ENCODE data around the gene RPL38.

The RPL38 gene

DNA sequence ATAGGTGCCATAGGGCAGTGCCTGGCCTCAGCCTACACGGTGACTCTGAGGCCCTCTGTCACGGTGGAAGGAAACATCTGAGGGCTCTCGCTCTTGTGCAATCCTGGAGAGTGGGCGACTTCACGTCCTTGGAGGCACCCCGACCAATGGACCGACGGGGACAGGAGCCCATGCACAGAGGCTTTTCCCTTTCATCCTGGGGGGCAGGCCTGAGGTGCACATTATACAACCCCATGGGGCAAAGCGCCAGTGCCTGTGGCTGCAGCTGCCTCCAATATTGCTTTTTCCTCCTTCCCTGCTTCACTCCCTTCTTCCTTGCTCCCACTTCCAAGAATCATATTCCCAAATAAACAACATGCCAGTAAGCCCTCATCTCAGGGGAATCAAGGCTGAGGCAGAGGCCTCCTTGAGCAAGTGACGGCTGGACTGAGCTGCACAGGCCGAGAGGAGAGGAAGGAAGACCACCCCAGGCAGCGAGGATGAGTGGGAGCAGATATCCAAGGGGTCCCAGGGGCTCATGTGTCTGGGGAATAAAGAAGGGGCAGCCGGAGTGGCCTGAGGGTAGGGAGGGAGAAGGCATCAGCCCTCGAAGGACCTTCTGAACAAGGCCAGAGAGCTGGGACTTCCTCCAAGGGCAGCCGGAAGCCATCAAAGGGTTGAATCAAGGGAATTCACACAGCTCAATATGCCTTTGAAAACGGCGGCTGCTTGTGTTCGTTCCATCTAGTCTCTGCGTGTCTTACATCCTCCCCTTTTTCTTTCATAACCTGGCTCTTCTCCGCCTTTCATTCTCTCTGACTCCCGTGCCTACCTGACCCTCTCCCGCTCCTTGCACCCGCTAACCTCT is 42.6 kb upstream of the RPL38 start:
- TF ChIP-seq, protein P1, sequence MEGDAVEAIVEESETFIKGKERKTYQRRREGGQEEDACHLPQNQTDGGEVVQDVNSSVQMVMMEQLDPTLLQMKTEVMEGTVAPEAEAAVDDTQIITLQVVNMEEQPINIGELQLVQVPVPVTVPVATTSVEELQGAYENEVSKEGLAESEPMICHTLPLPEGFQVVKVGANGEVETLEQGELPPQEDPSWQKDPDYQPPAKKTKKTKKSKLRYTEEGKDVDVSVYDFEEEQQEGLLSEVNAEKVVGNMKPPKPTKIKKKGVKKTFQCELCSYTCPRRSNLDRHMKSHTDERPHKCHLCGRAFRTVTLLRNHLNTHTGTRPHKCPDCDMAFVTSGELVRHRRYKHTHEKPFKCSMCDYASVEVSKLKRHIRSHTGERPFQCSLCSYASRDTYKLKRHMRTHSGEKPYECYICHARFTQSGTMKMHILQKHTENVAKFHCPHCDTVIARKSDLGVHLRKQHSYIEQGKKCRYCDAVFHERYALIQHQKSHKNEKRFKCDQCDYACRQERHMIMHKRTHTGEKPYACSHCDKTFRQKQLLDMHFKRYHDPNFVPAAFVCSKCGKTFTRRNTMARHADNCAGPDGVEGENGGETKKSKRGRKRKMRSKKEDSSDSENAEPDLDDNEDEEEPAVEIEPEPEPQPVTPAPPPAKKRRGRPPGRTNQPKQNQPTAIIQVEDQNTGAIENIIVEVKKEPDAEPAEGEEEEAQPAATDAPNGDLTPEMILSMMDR (IDR thresholded peaks at IDR 0.05; ENCODE audit: borderline replicate concordance, insufficient read depth, low read depth, low read length), result no peak
- no peak overlapping the region for H3K4me3 ChIP-seq (ENCODE audit: low read depth, low read length)

DNA sequence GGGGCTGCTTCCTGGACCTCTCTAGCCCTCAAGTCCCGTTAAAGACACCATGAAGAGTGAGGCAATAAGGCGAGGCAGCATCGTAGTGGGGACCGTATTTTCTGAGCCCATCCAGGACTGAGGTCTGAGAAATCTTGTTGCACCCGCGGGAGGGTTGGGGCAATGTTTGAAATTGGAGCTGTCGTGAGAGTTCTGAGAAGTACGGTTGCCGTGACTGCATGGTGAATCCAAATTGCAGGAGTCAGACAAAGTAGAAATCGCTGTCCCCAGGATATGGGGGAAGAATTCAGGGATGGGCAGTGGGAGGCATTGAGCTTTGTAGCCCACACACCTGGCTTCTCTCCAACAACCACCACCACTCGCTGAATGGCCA is 42.0 kb upstream of the RPL38 start:
- TF ChIP-seq, protein P1 (IDR thresholded peaks at IDR 0.05; ENCODE audit: borderline replicate concordance, insufficient read depth, low read depth, low read length), result no peak
- no peak overlapping the region for H3K4me3 ChIP-seq (ENCODE audit: low read depth, low read length)

DNA sequence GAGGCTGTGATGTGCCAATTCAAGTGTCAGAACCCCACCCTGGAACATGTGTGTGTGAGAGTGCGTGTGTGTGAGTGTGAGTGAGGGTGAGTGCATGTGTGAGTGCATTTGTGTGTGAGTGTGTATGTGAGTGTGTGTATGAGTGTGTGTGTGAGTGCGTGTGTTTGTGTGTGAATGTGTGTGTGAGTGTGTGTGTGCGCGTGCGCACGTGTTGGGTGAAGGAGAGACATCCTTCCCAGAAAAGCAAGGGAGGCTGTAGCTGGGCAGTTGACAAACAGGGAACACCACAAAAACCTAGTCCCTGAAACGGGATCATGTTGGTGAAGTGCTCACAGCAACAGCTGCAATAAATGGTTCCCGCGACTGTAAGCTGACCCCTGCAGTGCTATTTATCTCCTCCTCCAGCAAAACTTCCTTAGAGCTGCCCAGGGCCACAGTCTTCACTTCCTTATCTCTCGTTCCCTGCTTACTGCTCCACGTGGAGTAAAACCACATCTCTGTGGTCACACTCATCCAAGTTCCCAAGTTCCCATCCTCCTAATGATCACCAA is 40.1 kb upstream of the RPL38 start:
- TF ChIP-seq, protein P1 (IDR thresholded peaks at IDR 0.05; ENCODE audit: borderline replicate concordance, insufficient read depth, low read depth, low read length), result no peak

GRCh38 chr17:74163836-74164235 is 39.6 kb upstream of the RPL38 start:
- TF ChIP-seq, protein P1 (IDR thresholded peaks at IDR 0.05; ENCODE audit: borderline replicate concordance, insufficient read depth, low read depth, low read length), result no peak
- no peak overlapping the region for H3K4me3 ChIP-seq (ENCODE audit: low read depth, low read length)

More for the DNA sequence above, 40.1 kb upstream of the RPL38 start:
- no peak overlapping the region for H3K4me3 ChIP-seq (ENCODE audit: low read depth, low read length)

DNA sequence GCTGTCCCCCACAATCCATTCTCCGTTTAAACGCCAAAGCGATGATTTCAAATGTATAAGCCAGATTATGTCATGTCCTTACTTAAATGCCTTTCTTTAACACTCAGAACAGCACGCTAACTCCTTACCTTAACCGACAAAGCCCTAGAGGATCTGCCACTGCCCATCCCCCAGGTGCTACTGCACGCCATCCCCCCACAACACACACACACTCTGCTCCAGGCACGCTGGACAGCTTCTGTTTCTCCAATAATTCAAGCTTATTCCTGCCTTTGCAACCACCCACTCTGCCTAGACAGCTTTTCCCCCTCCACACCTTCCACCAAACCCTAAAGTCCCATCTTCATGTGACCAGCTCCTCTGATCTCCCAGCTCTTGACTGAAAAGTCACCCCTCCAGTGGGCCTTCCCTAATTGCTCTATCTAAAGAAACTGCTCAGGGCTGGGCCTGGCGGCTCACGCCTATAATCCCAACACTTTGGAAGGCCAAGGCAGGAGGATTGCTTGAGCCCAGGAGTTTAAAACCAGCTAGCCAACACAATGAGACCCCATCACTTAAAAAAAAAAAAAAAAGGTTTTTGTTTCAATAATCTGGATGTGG is 38.9 kb upstream of the RPL38 start:
- TF ChIP-seq, protein P1 (IDR thresholded peaks at IDR 0.05; ENCODE audit: borderline replicate concordance, insufficient read depth, low read depth, low read length), result no peak
- H3K4me3 ChIP-seq (ENCODE audit: low read depth, low read length), result no peak overlapping the region

GRCh38 chr17:74165797-74166365 is 37.6 kb upstream of the RPL38 start:
- TF ChIP-seq, protein P1 (IDR thresholded peaks at IDR 0.05; ENCODE audit: borderline replicate concordance, insufficient read depth, low read depth, low read length), result no peak
- no peak overlapping the region for H3K4me3 ChIP-seq (ENCODE audit: low read depth, low read length)
